HepG2 (cell line): ENCODE results near the gene GLUD1. TPM values are rescaled to one million over a fixed set of nuclear protein-coding genes. Genes with fewer than 3 reads are reported as not detected.
A peak's percentile ranks its signal among the peaks of the same experiment; 100 is the strongest.

Source experiments
- ARID2 ChIP-seq: sonication (generic); formaldehyde crosslinking; IDR thresholded peaks from 2 replicates; pipeline ENCODE4 v1.8.1; 2022; ENCODE audit warnings: mild to moderate bottlenecking, missing genetic modification reagents, borderline replicate concordance
- CBX5 ChIP-seq: sonication (generic); formaldehyde crosslinking; IDR thresholded peaks from 2 replicates; pipeline ENCODE4 v1.4.0; 2020; ENCODE audit warnings: missing genetic modification reagents, borderline replicate concordance
- GFI1 ChIP-seq: sonication (generic); formaldehyde crosslinking; IDR thresholded peaks from 2 replicates; pipeline ENCODE4 v1.5.0; 2020; ENCODE audit warnings: missing genetic modification reagents, mild to moderate bottlenecking, borderline replicate concordance
- KAT8 ChIP-seq: IDR thresholded peaks from 2 replicates; pipeline ENCODE4 v1.6.1; 2016; ENCODE audit warnings: missing genetic modification reagents, missing compliant biosample characterization
- MXD4 ChIP-seq: IDR thresholded peaks from 2 replicates; pipeline ENCODE4 v1.6.1; 2016; ENCODE audit warnings: mild to moderate bottlenecking, missing biosample characterization, missing genetic modification reagents
- NR2F6 ChIP-seq, 2 experiments: IDR thresholded peaks; 2 replicates each; pipeline ENCODE4 v1.6.1; 2016; ENCODE audit warnings: antibody characterized with exemption in 1 of 2, mild to moderate bottlenecking in 1 of 2
- PAF1 ChIP-seq: IDR thresholded peaks from 2 replicates; pipeline ENCODE4 v1.6.1; 2016; ENCODE audit warnings: missing genetic modification reagents, missing compliant biosample characterization
- SETDB1 ChIP-seq: sonication (generic); formaldehyde crosslinking; IDR thresholded peaks from 2 replicates; pipeline ENCODE4 v1.5.1; 2020; ENCODE audit warnings: missing genetic modification reagents, mild to moderate bottlenecking, borderline replicate concordance
- SMYD3 ChIP-seq: sonication (generic); formaldehyde crosslinking; IDR thresholded peaks from 2 replicates; pipeline ENCODE4 v1.8.1; 2023; ENCODE audit warnings: mild to moderate bottlenecking, missing genetic modification reagents
- SOX6 ChIP-seq, 2 experiments: fragments of 450-650 bp in 1 of 2; sonication (generic) in 1 of 2; formaldehyde crosslinking in 1 of 2; IDR thresholded peaks; 2 replicates each; pipeline versions ENCODE4 v1.4.0 to v1.6.1; 2017 to 2020; ENCODE audit warnings: antibody characterized with exemption in 1 of 2, mild to moderate bottlenecking in 1 of 2, missing genetic modification reagents in 1 of 2
- ZNF614 ChIP-seq: IDR thresholded peaks from 2 replicates; pipeline ENCODE4 v1.6.1; 2018; ENCODE audit warnings: missing biosample characterization, missing genetic modification reagents, inconsistent platforms, borderline replicate concordance
- ZNF790 ChIP-seq: sonication (generic); formaldehyde crosslinking; IDR thresholded peaks from 2 replicates; pipeline ENCODE4 v1.8.0; 2022; ENCODE audit warnings: missing genetic modification reagents, mild to moderate bottlenecking, borderline replicate concordance
- polyA plus RNA-seq, 8 experiments: library from polyadenylated mRNA; depleted of rRNA in 3 of 8; stranded (reverse) in 7 of 8; unstranded in 1 of 8; fragments of >200 nt; fragmentation: Illumina TruSeq in 4 of 8; extraction: Trizol in 4 of 8; gene quantifications; 2 replicates each; pipeline versions ENCODE4 v1.2.1 to v1.2.3, GENCODE V29; 2011 to 2016; ENCODE audit warnings: low read depth in 4 of 8, missing spikeins in 1 of 8, mixed read lengths in 1 of 8; ENCODE audit not compliant: insufficient read depth in 1 of 8
- total RNA-seq, 5 experiments: library from RNA; depleted of rRNA; stranded (reverse); fragments of >200 nt; fragmentation: Illumina TruSeq; extraction: Trizol; gene quantifications; 2 replicates each; pipeline ENCODE4 v1.2.3, GENCODE V29; 2016; ENCODE audit warnings: low read depth in 1 of 5
- TF ChIP-seq, protein P1 (sequence below): sonication (generic); formaldehyde crosslinking; IDR thresholded peaks from 2 replicates; pipeline ENCODE4 v1.4.0; 2020; ENCODE audit warnings: mild to moderate bottlenecking, missing genetic modification reagents
- TF ChIP-seq, protein P2 (sequence below): sonication (generic); formaldehyde crosslinking; IDR thresholded peaks from 2 replicates; pipeline ENCODE4 v1.4.0; 2020; ENCODE audit warnings: missing genetic modification reagents
- TF ChIP-seq, protein P3 (sequence below): sonication (generic); formaldehyde crosslinking; IDR thresholded peaks from 2 replicates; pipeline ENCODE4 v1.8.0; 2023; ENCODE audit warnings: mild to moderate bottlenecking, missing genetic modification reagents
- TF ChIP-seq, protein P4 (sequence below): sonication (generic); formaldehyde crosslinking; IDR thresholded peaks from 2 replicates; pipeline ENCODE4 v1.5.1; 2020; ENCODE audit warnings: missing genetic modification reagents, mild to moderate bottlenecking, borderline replicate concordance
- TF ChIP-seq, protein P5 (sequence below): sonication (generic); formaldehyde crosslinking; IDR thresholded peaks from 2 replicates; pipeline ENCODE4 v1.4.0; 2020; ENCODE audit warnings: missing genetic modification reagents, borderline replicate concordance

GLUD1 gene
- total and polyA plus RNA-seq, 2 of the 13 experiments (the other 11 are each of a cell fraction or from before 2014, with no cell fraction given), result 301 to 798 TPM

DNA sequence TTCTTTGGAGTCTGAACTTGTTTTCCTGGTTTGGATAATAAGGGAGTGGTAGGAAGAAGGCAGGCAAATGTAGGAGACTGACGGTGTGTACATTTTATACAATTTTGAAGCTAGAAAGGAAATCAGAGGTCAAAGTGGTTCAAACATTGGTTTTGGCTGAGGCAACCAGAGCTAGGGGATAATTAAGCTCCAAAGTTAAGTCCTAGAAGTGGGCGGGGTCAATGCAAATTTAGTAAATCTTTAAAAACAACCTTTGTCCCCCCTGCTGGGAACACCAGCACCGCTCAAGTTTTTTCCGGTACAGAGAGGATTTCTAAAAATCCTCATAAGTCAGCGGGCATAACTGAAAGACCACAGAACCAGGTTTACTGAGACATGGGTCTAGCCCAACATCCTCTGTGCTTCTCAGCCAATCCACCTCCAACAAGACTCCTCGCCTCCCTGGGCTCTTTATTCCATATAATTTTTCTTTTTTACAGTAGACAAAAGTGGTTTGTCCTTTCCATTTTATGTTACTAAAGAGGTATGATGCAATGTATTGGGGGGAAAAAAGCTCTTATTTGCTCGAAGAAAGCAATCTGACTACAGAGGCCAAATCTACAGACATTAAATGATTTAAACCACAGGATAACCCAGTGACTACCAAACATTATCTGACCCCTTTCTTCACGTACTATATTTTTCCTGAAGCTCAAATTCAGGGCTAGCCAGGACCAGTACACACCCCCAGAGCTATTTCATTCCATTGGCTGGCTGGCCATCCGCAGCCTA is 1.6 kb downstream of the GLUD1 start (continued):
- TF ChIP-seq, protein P1, sequence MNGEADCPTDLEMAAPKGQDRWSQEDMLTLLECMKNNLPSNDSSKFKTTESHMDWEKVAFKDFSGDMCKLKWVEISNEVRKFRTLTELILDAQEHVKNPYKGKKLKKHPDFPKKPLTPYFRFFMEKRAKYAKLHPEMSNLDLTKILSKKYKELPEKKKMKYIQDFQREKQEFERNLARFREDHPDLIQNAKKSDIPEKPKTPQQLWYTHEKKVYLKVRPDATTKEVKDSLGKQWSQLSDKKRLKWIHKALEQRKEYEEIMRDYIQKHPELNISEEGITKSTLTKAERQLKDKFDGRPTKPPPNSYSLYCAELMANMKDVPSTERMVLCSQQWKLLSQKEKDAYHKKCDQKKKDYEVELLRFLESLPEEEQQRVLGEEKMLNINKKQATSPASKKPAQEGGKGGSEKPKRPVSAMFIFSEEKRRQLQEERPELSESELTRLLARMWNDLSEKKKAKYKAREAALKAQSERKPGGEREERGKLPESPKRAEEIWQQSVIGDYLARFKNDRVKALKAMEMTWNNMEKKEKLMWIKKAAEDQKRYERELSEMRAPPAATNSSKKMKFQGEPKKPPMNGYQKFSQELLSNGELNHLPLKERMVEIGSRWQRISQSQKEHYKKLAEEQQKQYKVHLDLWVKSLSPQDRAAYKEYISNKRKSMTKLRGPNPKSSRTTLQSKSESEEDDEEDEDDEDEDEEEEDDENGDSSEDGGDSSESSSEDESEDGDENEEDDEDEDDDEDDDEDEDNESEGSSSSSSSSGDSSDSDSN (CRISPR knock-in tag), result no peak
- TF ChIP-seq SOX6 (IDR thresholded peaks at IDR 0.05), result no peak
- peak; percentile 43; the same call in 1 of the 2 replicates for TF ChIP-seq SOX6 (CRISPR knock-in tag; IDR thresholded peaks at IDR 0.05)
- TF ChIP-seq, protein P2, sequence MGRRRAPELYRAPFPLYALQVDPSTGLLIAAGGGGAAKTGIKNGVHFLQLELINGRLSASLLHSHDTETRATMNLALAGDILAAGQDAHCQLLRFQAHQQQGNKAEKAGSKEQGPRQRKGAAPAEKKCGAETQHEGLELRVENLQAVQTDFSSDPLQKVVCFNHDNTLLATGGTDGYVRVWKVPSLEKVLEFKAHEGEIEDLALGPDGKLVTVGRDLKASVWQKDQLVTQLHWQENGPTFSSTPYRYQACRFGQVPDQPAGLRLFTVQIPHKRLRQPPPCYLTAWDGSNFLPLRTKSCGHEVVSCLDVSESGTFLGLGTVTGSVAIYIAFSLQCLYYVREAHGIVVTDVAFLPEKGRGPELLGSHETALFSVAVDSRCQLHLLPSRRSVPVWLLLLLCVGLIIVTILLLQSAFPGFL (CRISPR knock-in tag), result no peak
- no peak for TF ChIP-seq ARID2 (CRISPR knock-in tag)
- no peak for TF ChIP-seq SMYD3 (CRISPR knock-in tag)
- TF ChIP-seq, protein P3, sequence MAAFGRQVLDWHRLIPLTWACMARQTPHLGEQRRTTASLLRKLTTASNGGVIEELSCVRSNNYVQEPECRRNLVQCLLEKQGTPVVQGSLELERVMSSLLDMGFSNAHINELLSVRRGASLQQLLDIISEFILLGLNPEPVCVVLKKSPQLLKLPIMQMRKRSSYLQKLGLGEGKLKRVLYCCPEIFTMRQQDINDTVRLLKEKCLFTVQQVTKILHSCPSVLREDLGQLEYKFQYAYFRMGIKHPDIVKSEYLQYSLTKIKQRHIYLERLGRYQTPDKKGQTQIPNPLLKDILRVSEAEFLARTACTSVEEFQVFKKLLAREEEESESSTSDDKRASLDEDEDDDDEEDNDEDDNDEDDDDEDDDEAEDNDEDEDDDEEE (CRISPR knock-in tag), result no peak
- TF ChIP-seq ZNF790 (CRISPR knock-in tag), result no peak
- TF ChIP-seq, protein P4, sequence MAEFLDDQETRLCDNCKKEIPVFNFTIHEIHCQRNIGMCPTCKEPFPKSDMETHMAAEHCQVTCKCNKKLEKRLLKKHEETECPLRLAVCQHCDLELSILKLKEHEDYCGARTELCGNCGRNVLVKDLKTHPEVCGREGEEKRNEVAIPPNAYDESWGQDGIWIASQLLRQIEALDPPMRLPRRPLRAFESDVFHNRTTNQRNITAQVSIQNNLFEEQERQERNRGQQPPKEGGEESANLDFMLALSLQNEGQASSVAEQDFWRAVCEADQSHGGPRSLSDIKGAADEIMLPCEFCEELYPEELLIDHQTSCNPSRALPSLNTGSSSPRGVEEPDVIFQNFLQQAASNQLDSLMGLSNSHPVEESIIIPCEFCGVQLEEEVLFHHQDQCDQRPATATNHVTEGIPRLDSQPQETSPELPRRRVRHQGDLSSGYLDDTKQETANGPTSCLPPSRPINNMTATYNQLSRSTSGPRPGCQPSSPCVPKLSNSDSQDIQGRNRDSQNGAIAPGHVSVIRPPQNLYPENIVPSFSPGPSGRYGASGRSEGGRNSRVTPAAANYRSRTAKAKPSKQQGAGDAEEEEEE, result no peak
- no peak for TF ChIP-seq CBX5
- no peak for TF ChIP-seq SETDB1
- TF ChIP-seq, protein P5, sequence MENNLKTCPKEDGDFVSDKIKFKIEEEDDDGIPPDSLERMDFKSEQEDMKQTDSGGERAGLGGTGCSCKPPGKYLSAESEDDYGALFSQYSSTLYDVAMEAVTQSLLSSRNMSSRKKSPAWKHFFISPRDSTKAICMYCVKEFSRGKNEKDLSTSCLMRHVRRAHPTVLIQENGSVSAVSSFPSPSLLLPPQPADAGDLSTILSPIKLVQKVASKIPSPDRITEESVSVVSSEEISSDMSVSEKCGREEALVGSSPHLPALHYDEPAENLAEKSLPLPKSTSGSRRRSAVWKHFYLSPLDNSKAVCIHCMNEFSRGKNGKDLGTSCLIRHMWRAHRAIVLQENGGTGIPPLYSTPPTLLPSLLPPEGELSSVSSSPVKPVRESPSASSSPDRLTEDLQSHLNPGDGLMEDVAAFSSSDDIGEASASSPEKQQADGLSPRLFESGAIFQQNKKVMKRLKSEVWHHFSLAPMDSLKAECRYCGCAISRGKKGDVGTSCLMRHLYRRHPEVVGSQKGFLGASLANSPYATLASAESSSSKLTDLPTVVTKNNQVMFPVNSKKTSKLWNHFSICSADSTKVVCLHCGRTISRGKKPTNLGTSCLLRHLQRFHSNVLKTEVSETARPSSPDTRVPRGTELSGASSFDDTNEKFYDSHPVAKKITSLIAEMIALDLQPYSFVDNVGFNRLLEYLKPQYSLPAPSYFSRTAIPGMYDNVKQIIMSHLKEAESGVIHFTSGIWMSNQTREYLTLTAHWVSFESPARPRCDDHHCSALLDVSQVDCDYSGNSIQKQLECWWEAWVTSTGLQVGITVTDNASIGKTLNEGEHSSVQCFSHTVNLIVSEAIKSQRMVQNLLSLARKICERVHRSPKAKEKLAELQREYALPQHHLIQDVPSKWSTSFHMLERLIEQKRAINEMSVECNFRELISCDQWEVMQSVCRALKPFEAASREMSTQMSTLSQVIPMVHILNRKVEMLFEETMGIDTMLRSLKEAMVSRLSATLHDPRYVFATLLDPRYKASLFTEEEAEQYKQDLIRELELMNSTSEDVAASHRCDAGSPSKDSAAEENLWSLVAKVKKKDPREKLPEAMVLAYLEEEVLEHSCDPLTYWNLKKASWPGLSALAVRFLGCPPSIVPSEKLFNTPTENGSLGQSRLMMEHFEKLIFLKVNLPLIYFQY, result no peak
- peak; percentile 88 for TF ChIP-seq NR2F6 (IDR thresholded peaks at IDR 0.05)
- peak; percentile 62; the same call in 1 of the 2 replicates for TF ChIP-seq NR2F6 (CRISPR knock-in tag; IDR thresholded peaks at IDR 0.05)
- peak; percentile 24; the same call in 1 of the 2 replicates for TF ChIP-seq ZNF614 (CRISPR knock-in tag)
- TF ChIP-seq PAF1 (CRISPR knock-in tag), result no peak
- 0 out of 2 replicates have a peak, but pooled peaks have one; percentile 14 for TF ChIP-seq MXD4
- peak; percentile 37; the same call in 1 of the 2 replicates for TF ChIP-seq KAT8
- no peak; the same call in 1 of the 2 replicates for TF ChIP-seq GFI1 (CRISPR knock-in tag)
